Activated T-cell treated with anti-CD3 and anti-CD28 coated beads, Interleukin-2, amount 50 U/mL, for 4 hours (primary cell): ENCODE data around the gene PPDPF. TPM values are rescaled to one million over a fixed set of nuclear protein-coding genes. Genes with fewer than 3 reads are reported as not detected.
"Not testable (repeated sequence)": the region's sequence is repeated elsewhere in the genome, so short reads cannot be mapped to it uniquely, and the experiment has no call there.

Experiments used
- ATAC-seq, 2 donors: fragments of 200-7000 bp; cut with Tn5 transposase; one replicate each; pipeline ENCODE4 v1.10.0; 2021
- DNase-seq: peaks from one replicate; pipeline ENCODE4 v3.0.0-alpha.2; 2020
- H3K27me3 Mint-ChIP-seq: one replicate; pipeline ENCODE4 v1.8.0; 2021; ENCODE audit warnings: low read depth, mixed read lengths
- H3K36me3 Mint-ChIP-seq: one replicate; pipeline ENCODE4 v1.8.0; 2022; ENCODE audit warnings: mixed read lengths; ENCODE audit not compliant: insufficient read depth
- H3K4me1 Mint-ChIP-seq: one replicate; pipeline ENCODE4 v1.8.0; 2021; ENCODE audit warnings: low read depth, mixed read lengths
- H3K4me3 Mint-ChIP-seq: one replicate; pipeline ENCODE4 v1.8.0; 2021; ENCODE audit warnings: mild to moderate bottlenecking, moderate library complexity, mixed read lengths
- H3K9me3 Mint-ChIP-seq: one replicate; pipeline ENCODE4 v1.8.0; 2021; ENCODE audit warnings: mixed read lengths
- total RNA-seq, 3 donors: library from RNA; stranded (reverse); gene quantifications; one replicate each; pipeline ENCODE4 v1.2.1, GENCODE V29; 2021

Gene PPDPF, protein sequence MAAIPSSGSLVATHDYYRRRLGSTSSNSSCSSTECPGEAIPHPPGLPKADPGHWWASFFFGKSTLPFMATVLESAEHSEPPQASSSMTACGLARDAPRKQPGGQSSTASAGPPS
- 100 to 1,000 TPM; 137 to 171 (median 165) TPM for total RNA-seq

DNA sequence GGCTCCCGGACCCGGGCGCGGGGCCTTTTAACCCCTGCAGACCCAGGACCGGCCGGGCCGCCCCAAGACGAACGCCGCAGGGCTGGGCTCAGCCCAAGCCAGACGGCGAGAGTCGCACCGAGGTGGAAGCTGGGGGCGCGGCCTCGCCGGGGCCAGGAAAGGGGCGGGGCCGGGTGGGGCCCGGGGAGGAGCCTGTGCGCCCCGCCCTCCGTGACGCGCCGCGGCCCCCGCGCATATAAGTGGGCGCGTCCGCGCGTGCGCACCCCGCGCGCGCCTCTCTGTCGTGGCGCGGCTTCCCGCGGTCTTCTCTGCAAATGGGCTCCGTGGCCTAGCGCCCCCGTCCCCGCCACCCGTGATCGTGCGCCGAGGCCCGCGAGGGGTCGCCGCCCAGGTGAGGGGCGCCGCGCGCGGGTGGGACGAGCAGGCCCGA, at the start of gene PPDPF:
Gene PPDPF, plus strand, starts transcription at position 262 of the 430 bp plus-strand sequence. CDS start 544 bp downstream, outside the sequence.
- peak; percentile 88 to 91 for ATAC-seq
- H3K9me3 Mint-ChIP-seq: no peaks in the 10 kb centered on the region
- peak within 1 kb of the TSS; percentile 82 for H3K4me3 Mint-ChIP-seq
- H3K27me3 Mint-ChIP-seq: peaks cover 2% of the 10 kb centered on the region
- H3K4me1 Mint-ChIP-seq: peaks cover 15% of the 10 kb centered on the region
- peaks cover 7% of the 10 kb centered on the region for H3K36me3 Mint-ChIP-seq
- DNase-seq: peak; percentile 81

DNA sequence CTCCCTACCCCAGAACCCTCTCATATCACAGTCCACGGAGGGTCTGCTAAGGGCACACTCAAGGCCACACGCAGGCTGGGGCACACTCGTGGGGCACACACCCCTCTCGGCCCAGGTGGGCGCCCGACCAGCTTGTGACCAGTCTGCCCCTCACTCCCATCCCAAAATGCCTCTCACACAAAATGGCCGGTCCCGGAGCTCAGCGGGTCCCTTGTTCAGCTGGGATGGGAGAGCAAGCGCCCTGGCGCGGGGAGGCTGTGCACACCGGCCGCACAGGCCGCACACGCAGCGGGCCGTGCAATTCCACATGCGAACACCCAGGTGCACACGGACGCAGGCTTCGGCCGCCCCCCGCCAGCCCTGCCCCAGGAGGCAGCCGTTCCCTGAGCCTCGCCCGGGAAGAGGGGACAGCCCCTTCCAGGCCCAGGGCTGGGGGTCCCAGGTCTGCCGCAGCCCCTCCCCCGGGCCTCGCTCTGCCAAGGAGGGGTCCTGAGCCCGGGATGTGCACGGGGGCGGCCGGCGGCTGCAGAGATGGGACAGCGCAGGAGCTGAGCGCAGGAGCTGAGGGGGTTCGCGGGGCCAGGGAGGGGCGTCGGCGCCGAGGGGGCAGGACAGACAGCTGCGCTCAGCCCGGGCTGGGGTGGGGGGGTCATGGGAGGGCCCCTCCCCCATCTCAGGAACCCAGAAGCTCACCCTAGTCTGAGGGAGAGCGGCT, 49.4 kb upstream of the PPDPF start:
- H3K36me3 Mint-ChIP-seq: no peaks in the 10 kb centered on the region
- H3K4me3 Mint-ChIP-seq: no peak overlapping the region
- H3K9me3 Mint-ChIP-seq: no peaks in the 10 kb centered on the region
- ATAC-seq: no peak
- no peak for DNase-seq
- peaks cover 52% of the 10 kb centered on the region for H3K27me3 Mint-ChIP-seq
- peaks cover 5% of the 10 kb centered on the region for H3K4me1 Mint-ChIP-seq

DNA sequence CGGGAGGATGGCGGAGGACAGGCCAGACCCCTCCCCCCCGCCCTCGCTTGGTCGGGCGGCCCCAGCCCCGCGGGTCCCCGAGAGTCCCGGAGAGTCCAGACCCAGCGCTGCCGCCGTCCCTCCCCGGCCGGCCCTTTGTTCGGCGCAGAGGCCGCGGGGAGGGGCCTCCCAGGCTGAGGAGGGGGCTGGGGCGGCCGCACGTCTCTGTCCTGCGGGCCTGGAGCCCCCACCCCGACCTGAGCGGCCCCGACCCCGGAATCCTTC, 48.9 kb upstream of the PPDPF start:
- Mint-ChIP-seq H3K4me3 (no peak overlapping the region), H3K9me3 (no peaks in the 10 kb centered on the region), H3K36me3 (no peaks in the 10 kb centered on the region), H3K4me1 (peaks cover 5% of the 10 kb centered on the region), H3K27me3 (peaks cover 56% of the 10 kb centered on the region)
- ATAC-seq: peak; percentile 3 to 6
- no peak for DNase-seq

DNA sequence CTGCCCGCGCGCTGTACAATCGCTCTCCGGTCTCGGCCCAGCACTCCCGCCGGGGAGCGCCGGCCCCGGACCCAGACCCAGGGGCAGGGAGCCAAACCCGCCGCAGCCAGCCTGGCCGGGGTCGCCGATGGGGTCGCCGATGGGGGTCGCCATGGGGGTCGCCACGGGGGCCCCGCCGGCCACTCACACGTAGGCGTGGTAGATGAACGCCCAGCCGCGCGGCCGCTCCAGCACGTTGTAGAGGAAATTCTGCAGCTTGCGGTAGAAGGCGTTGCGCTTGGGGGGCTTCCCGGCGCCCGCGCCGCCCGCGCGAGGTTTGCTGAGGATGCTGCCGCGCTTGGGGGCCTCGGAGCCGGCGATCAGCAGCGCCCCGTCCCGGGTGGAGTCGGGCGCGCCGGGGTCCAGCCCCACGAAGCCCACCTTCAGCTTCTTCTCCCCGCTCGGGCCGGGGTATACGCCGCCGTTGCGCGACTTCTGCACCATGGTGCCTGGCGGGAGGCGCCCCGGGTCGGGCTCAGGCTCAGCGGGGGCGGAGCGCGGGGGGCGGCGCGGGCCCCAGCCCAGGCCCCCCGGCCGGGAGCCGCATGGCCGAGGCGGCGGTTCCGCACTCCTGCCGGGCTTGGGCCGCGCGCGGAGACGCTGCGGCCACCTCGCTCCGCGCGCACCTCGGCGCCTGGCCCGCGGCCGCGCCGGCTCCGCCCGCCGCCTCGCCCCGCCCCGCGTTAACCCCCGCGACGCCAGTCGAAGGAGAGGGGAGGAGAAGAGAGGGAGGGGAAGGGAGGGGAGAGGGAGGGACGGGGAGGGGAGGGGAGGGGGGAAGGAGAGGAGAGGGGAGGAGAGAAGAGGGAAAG, 48.4 kb upstream of the PPDPF start, which contains the start of gene KCNQ2:
Gene KCNQ2, minus strand, starts transcription at position 675 of the 851 bp plus-strand sequence. Its CDS starts 192 bp downstream, at position 483.
- Mint-ChIP-seq H3K9me3 (no peaks in the 10 kb centered on the region), H3K36me3 (no peaks in the 10 kb centered on the region), H3K4me3 (no peak within 1 kb of the TSS), H3K4me1 (peaks cover 5% of the 10 kb centered on the region), H3K27me3 (peaks cover 58% of the 10 kb centered on the region)
- ATAC-seq (peak; percentile 45 to 47), DNase-seq (no peak)

DNA sequence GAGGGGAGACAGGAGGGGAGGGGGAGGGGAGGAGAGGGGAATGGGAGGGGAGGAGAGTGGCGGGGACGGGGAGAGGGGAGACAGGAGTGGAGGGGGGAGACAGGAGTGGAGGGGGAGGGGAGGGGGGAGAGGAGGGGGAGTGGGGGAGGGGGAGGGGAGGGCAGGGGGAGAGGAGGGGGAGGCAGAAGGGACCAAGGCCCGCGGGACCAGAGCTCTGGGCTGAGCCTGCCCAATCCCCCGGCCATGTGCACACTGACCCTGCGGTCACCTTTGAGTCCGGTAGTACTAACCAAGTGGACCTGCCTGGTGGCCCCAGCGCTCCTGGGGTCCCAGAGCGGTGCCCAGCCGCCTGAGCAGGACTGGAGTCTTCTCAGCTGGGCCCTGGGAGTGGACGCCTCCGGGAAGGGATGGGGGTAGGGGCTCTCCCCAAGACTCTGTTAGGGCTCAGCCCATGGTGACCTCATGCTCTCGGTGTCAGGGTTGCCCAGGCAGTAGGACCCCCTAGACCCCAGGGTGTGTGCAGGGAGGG, 47.6 kb upstream of the PPDPF start:
- Mint-ChIP-seq H3K36me3 (no peaks in the 10 kb centered on the region), H3K4me3 (no peak overlapping the region), H3K27me3 (peaks cover 61% of the 10 kb centered on the region), H3K4me1 (peaks cover 5% of the 10 kb centered on the region), H3K9me3 (no peaks in the 10 kb centered on the region)
- ATAC-seq (no peak), DNase-seq (no peak)

DNA sequence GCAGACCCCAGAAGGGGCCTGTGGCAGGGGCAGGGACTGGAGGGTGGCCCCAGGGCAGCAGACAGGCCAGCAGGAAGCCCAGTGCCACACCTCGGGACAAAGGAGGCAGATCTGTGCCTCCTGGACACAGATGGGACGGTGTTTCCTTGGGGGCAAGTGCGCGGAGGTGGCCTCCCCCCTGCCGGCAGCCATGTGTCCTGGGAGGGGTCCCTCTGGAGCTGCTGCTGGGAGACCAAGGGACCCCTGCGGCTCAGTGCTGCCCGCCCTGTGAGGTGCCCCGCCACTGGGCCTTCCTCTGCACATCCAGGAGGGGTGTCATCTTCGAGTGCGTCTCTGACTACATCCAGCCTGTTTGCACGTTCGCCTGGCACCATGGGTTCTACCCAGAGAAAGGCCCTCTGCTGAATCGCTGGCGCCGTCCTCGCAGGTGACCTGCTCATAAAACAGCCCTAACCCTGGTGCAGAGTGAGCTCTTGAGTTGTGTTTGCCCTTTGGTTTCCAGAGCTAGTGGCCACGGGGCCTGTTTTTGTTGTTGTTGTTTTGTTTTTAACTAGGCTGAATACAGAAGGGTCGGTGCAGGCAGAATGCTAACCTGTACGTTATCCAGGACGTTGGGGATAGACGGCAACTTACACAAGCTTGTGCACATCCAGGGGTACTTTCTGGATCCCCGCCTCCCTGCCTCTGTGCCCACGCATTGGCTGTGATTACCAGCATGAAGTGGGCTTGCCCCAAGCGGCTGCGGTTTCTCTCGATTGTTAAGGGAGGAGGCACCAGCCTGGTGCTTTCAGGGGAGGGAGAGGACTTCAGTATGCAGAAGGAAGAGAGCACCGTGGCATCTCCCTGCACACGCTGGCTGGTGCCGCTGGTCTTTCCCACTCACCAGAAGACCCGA, 46.8 kb upstream of the PPDPF start:
- DNase-seq: no peak
- Mint-ChIP-seq H3K36me3 (no peaks in the 10 kb centered on the region), H3K9me3 (no peaks in the 10 kb centered on the region), H3K4me1 (peaks cover 5% of the 10 kb centered on the region), H3K27me3 (peaks cover 66% of the 10 kb centered on the region), H3K4me3 (no peak overlapping the region)
- ATAC-seq: no peak

DNA sequence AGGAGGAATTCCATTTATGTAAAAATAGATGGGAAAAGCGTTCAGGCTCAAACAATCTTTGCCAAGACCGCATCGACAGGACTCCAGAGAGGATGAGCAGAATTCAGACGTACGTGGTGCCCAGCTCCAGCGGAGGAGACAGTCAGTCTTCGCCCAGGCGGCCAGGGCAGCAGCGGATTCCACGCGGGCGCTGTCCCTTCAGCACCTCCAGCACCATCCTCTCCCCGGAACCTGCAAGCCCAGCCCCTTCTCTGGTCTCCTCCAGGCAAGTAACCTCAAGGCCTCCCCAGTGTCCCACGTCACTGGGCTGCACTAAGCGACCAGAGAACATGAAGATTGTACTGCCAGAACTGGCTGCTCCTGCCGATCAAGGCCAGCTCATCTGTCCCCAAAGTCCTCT, 45.4 kb upstream of the PPDPF start:
- ATAC-seq (peak in 1 of 2 donors; percentile 19), DNase-seq (no peak)
- Mint-ChIP-seq H3K4me1 (peaks cover 5% of the 10 kb centered on the region), H3K4me3 (no peak overlapping the region), H3K36me3 (no peaks in the 10 kb centered on the region), H3K9me3 (no peaks in the 10 kb centered on the region), H3K27me3 (peaks cover 67% of the 10 kb centered on the region)

DNA sequence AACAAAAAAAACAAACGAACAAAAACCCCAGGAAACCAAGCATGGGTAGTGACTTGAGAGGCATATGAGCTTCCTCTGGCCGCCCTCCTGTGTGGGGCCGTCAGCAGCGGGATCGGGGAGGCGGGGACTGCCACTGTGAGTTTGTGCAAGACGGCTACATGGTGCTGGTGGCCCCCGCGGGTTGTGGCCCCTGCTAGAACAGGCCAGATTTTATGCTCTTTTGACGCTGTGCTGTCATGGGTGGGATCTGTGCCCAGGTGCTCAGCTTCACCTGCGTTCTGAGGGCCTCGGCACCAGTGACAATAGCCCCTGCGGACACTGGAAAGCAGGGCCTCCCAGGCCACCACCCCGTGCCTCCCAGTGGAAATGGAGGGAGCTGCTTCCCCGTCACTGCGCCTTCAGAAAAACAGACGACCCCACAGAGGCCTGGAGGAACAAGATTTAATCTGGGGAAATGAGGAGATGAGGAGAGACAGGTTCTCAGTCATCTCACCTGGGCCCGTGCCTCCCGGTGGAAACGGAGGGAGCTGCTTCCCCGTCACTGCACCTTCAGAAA, 43.4 kb upstream of the PPDPF start:
- Mint-ChIP-seq H3K4me3 (no peak overlapping the region), H3K4me1 (peaks cover 5% of the 10 kb centered on the region), H3K27me3 (peaks cover 70% of the 10 kb centered on the region), H3K36me3 (no peaks in the 10 kb centered on the region), H3K9me3 (no peaks in the 10 kb centered on the region)
- ATAC-seq (no peak), DNase-seq (no peak)

DNA sequence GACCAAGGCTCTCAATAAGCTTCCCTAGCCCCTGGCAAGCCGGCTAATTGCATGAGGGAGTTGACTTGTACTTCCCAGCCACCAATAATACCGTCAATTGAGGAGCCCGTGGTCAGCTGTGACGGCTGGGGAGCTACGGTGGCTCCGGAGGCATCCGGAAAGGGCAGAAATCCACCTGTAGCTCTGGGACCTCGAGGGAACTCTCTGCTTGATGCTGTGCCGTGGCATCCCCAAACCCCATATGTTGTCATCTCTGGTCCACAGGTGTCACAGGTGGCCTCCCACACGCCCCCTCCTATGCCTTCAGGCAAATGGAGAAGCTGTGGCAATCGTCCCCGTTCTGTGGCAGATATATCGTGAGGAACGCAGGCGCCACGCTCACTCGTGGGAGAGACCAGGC, 42.6 kb upstream of the PPDPF start:
- Mint-ChIP-seq H3K9me3 (no peaks in the 10 kb centered on the region), H3K4me1 (peaks cover 6% of the 10 kb centered on the region), H3K27me3 (peaks cover 76% of the 10 kb centered on the region), H3K4me3 (no peak overlapping the region), H3K36me3 (no peaks in the 10 kb centered on the region)
- no peak for ATAC-seq
- DNase-seq: no peak

DNA sequence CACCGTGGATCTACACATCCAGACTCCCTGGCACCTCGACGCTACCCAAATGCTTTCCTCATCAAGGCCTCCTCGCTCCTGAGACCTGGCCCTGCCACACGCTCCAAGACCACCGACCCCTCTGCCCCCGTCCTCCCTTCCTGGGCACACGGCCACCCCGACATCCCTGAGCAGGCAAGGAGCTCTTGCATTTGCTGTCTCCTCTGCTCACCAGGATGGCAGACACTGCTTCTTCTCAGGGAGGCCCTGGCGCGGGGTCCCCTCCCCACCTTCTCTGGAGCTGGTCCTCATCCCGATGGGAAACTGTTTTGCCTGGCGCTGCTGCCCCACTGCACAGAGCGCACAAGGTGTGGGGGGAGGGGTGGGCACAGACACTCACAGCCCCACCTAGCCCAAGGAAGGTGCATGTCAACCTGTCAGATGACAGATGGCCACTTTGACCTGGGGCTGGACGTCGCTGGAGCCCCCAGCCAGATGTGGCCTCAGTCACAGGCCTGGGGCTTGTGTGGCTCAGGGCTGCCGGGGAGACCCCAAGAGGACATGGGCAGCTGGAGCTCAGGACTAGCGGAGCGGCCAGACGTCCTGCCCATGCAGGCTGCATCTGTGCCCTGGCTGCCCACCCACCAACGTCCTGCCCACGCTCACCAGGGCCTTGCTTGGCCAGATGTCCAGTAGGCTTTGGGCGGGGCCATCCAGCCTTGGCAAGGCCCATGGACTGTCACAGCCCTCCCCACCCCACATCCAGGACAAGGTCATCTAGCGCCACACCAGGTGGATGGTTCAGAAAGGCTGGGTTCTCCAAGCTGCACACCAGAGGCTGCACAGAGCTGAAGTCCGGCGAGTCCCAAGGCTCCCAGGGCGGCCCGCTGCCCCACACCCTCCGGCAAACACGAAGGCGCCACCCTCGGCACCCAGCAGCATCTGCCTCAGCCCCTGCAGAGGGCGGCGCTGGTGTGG, 41.9 kb upstream of the PPDPF start:
- peaks cover 77% of the 10 kb centered on the region for H3K27me3 Mint-ChIP-seq

DNA sequence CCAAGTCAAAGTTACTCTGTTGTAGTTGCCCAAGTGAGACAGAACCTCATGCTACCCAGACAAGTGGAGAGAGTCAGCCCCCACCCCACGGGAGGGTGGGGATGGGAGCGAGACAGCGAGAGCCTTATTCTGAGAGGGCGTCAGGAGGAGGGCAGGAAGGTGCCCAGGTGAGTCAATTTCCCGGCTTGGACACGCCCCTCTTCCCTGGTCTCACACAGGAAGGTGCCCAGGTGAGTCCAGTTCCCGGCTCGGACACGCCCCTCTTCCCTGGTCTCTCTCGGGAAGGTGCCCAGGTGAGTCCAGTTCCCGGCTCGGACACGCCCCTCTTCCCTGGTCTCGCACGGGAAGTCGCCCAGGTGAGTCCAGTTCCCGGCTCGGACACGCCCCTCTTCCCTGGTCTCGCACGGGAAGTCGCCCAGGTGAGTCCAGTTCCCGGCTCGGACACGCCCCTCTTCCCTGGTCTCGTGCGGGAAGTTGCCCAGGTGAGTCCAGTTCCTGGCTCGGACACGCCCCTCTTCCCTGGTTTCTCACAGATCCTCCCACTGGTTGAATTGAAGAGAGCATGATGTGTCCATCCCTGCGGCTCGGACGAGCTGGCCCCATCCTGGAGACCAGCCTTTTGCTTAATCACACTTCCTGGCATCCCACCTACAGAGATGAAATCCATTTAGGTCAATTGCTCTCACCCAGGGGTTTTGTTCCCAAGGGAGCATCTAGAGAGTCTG, 40.7 kb upstream of the PPDPF start:
- H3K36me3 Mint-ChIP-seq, H3K9me3 Mint-ChIP-seq, DNase-seq, H3K4me1 Mint-ChIP-seq, ATAC-seq, H3K4me3 Mint-ChIP-seq: not testable (repeated sequence)
- peaks cover 71% of the 10 kb centered on the region for H3K27me3 Mint-ChIP-seq

More for the DNA sequence above, 41.9 kb upstream of the PPDPF start:
- H3K36me3 Mint-ChIP-seq: no peaks in the 10 kb centered on the region
- no peak for ATAC-seq
- H3K4me3 Mint-ChIP-seq: no peak overlapping the region
- H3K4me1 Mint-ChIP-seq: peaks cover 7% of the 10 kb centered on the region
- DNase-seq: no peak
- H3K9me3 Mint-ChIP-seq: no peaks in the 10 kb centered on the region

DNA sequence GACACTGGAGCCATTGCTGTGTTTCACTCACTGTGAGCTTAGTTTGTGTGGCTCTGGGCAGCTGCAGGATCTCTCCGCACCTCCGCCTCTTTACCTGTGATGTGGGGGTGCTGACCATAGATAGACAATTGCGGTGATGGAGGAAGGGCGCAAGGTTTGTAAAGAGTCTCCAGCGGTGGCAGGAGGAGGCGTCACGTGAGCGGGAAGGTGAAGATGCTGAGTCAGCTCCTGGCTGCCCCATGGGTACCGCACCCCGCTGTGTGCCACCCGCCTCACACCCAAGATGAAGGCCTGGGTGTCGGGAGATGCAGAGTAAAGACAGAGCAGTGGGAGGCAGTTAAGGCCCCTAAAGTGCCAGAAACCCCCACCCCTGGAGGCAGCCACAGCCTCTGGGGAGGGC, 39.1 kb upstream of the PPDPF start:
- no peak overlapping the region for H3K4me3 Mint-ChIP-seq
- no peaks in the 10 kb centered on the region for H3K36me3 Mint-ChIP-seq
- H3K9me3 Mint-ChIP-seq: no peaks in the 10 kb centered on the region
- peaks cover 2% of the 10 kb centered on the region for H3K4me1 Mint-ChIP-seq
- H3K27me3 Mint-ChIP-seq: peaks cover 64% of the 10 kb centered on the region
- ATAC-seq: no peak
- DNase-seq: no peak
